ENCODE results near the gene LAMC2.

LAMC2 gene

DNA sequence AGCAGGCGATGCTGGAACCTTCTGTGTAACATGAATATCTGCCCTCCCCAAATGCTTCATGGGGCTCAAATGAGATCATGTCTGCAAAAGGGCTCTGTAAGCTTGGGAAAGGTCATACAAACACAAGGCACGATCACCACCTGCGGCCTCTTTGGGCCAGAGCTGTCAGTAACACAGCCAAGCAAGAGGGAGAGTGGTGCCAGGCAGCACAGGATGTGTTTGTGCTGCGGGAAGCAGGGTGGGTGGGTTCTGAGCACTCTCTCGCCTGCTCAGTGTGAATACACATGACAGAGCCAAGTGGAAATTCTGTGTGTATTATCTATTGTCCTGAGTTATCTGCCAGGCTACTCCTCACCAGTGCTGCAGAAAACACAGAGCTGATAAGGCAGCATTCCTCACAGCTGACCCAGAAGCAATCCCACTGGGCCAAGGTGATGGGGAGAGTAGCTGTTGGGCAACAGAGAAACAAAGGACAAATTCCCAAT, 101.2 kb downstream of the LAMC2 start:
- peak; percentile 24 for DNase-seq (ENCODE audit: low spot score)

DNA sequence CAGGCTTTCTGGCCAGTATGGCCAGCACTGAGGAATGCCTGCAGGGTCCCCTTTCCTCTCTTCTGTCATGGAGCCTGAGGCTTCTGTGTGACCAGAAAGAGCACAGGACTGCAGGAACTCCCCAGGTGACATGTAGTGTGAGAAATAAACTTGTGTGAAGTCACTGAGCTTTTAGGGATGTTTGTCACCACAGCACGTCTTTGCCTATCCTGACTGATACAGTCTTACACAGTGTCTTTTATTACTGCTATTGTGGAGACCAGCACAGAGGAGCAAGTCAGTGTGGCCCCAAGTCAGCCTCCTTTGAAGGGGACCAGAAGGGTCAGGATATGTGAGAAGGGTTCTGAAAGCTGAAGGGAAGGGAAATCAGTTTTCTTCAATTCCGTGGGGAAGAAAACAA, 102.5 kb downstream of the LAMC2 start:
- DNase-seq (ENCODE audit: low spot score): no peak

DNA sequence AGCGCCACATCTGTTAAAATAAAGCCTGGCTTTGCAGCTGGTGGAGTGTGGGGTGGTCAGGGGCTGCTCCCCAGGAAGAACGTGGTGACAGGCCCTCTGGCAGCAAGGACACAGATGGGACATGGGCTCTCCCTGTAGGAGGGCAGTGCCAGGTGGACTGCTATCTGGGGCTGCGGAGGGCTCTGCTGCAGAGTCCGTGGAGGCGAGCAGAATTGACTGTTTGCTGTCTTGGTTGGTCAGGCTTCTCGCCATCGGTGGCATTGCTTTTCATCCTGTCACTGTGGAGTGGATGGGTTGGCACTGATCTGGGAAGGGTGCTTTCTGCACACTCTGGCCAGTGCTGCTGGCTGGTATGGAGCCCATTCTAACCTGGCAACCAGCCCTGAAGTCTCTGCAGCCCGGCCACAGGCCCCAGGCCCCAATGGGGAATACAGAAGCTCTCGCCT, 103.0 kb downstream of the LAMC2 start:
- no peak for DNase-seq (ENCODE audit: low spot score)

DNA sequence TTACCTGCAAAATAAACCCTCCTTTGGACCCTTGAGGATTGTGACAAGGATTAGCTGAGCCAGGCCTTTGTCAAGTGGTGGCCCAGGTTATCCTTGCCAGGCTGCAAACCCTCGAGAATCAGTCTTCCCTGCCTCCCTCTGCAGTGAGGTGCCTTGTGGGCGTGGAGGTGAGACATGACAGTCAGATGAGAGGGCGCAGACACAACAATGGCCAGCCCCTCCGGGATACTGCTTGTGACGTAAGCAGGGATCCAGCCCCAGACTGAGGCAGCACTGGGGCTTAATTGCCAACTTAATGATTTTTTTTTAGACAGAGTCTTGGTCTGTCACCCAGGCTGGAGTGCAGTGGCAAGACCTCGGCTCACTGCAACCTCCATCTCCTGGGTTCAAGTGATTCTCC, 104.6 kb downstream of the LAMC2 start:
- DNase-seq (ENCODE audit: low spot score): no peak

DNA sequence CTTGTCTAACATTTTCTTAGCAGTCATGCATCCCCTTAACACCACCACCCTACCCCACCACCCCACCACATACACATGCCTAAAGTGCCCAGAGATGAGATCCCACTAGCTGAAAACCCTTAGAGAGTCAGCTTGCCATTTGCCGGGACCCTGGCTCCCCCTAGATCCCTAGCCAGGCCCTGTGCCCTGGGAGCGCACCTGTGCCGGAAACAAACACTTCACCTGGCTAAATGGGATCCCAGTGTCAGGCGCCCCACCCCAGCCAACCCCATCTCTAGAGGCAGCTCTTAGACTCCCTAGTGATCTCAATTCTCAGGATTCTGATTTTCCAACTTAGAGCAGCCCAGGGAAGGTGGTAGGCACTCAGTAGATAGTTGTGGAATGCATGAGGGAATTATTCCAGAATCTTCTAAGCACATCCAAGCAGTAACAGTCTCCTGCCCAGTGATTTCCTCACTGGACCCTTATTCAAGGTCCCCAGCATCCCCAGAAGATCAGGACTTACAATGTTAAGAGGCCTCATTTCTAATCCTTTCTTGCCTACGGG, 105.2 kb downstream of the LAMC2 start:
- peak; percentile 32 for DNase-seq (ENCODE audit: low spot score)

DNA sequence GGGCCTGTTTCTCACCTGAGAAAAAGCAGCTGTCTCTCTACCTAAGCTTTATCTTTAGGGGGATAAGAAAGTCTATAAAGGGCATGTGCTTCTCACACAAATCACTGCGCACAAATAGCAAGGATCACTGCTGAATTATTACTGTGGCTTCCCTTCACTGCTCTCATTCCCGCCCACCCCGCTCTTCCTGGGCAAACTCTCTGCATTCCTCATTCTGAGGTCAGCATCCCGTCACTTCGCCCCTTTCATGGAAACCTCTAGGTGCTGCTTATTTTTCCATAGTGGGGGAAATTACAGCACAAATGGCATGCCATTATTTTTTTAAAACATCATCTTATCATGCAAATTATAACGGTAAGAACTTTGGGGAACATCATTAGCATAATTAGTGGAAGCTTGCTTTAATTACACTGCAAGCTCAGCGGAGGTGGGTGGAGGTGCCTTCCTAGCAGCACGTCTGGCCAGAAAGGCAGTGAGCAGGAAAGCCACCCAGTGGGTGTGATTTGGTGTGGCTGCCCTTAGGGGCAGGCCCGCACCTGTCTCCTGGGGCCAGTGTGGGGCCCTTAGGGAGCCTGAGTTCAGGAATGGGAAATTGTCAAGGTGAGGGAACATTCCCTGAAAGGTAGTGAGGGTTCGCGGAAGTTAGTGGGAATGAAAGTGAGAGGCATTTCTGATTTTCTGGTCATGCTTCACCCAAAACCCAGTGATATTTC, 105.9 kb downstream of the LAMC2 start:
- DNase-seq (ENCODE audit: low spot score): peak; percentile 85

DNA sequence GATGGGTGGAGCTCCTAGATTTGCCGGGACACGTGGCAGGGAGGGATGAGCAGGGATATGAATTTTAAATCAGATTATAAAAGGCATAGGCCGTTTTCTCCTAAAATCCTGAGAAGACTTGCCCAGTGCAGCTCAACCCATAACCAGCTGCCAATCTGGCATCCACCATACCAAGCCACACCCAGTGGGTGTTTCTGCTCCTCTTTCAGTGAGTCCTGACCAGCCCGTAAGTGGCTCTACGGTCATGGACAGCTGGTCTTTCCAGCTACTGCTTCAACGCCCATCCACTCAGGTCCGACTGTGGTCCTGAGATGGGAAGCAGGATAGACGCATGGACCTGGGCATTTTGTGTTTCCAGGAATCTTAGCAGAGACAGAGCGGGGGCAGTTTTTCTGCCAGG, 107.2 kb downstream of the LAMC2 start:
- no peak for DNase-seq (ENCODE audit: low spot score)

DNA sequence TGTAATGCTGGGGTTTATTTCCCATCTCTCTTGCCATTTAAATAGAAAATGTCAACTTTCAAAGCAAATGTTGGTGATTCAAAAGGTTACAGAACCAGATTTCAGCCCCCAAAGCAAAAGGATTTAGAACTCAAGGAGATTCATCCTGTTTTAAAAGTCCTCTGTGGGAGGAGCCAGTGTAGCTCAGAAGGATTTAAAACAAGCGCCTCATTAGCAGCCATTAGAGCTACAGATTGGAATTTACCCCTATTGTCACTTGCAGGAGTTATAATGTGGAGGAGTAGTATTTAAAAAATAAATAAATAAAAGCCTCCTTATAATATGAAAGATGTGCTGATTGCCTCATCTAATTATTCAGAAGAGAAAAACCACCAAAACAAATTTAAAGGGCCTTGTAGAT, 107.8 kb downstream of the LAMC2 start:
- no peak for DNase-seq (ENCODE audit: low spot score)
